ENCODE results near the gene BRAP. TPM values are rescaled to one million over a fixed set of nuclear protein-coding genes. Genes with fewer than 3 reads are reported as not detected.

The BRAP gene
- total RNA-seq, 4 donors from 2014 or later, result 15.8 to 21.8 (median 19.3) TPM

Other genes starting within 250 kb of the BRAP start
- 10 to 100 TPM; 23.3 to 62.8 (median 35.8) TPM for gene ATXN2, start 86.6 kb downstream of the BRAP start, total RNA-seq
- 10 to 100 TPM; 22.8 to 75.7 (median 26.5) TPM for gene ACAD10, start 97 bp upstream of the BRAP start, total RNA-seq
- gene ALDH2, start 81.0 kb upstream of the BRAP start, total RNA-seq, result 100 to 1,000 TPM; 111 to 156 (median 130) TPM
- 10 to 100 TPM; 38.9 to 69.7 (median 58.6) TPM for gene MAPKAPK5, start 156.3 kb upstream of the BRAP start, total RNA-seq